Motor neuron (in vitro differentiated cells): Measurements from ENCODE around the gene PIK3C2A. TPM values are rescaled to one million over a fixed set of nuclear protein-coding genes. Genes with fewer than 3 reads are reported as not detected.

Experiments
- ATAC-seq, 8 experiments: fragments of 200-7000 bp; cut with Tn5 transposase; replicated peaks in 6 of 8; 2 replicates each; pipeline ENCODE4 v1.8.0; 2021; ENCODE audit warnings: mild to moderate bottlenecking in 8 of 8, moderate library complexity in 8 of 8
- H3K27ac ChIP-seq, 2 donors: fragments of 250-450 bp; sonication (Bioruptor Pico); 2 replicates each; pipeline ENCODE4 v1.9.0; 2021; ENCODE audit warnings: antibody characterized with exemption in 2 of 2, mild to moderate bottlenecking in 2 of 2, moderate library complexity in 1 of 2
- H3K4me1 ChIP-seq, 2 donors: fragments of 250-450 bp; sonication (Bioruptor Pico); replicated peaks in 1 of 2; 2 replicates each; pipeline ENCODE4 v1.6.1; 2021; ENCODE audit warnings: antibody characterized with exemption in 2 of 2, mild to moderate bottlenecking in 2 of 2, moderate library complexity in 1 of 2
- H3K4me3 ChIP-seq, 5 donors: fragments of 250-450 bp; sonication (Bioruptor Pico); 2 replicates each; pipeline ENCODE4 v1.9.0; 2021; ENCODE audit warnings: antibody characterized with exemption in 5 of 5, mild to moderate bottlenecking in 5 of 5, moderate library complexity in 4 of 5
- WGBS, 10 experiments: fragments of 450-650 bp; shearing (Covaris generic); methylation state at CpG; one replicate each; pipeline ENCODE4 v1.0.0; 2022; 5-methylcytosine and 5-hydroxymethylcytosine counted together
- in situ Hi-C, 9 experiments: fragments of 400-800 bp; cut with MboI; loops; one replicate each; pipeline ENCODE4 v1.15.0; 2021; ENCODE audit warnings: low sequenced_read_pairs in 9 of 9, low pct_unique_long_range_greater_than_20kb in 2 of 9; ENCODE audit not compliant: unreplicated experiment in 9 of 9
- total RNA-seq, 8 experiments: library from RNA; unstranded; fragments of 300-600 nt; gene quantifications; 2 replicates each; pipeline versions ENCODE4 v1.2.3 to v1.2.4, GENCODE V29; 2022

PIK3C2A gene
- total RNA-seq, 8 experiments from 2014 or later, result 25.0 to 68.5 (median 35.1) TPM

GRCh38 chr11:17188675-17189074, 19.1 kb downstream of the PIK3C2A start:
- Histone ChIP-seq H3K4me3 (no peak overlapping the region), H3K27ac (no peak overlapping the region), H3K4me1 (no peaks in the 10 kb centered on the region)
- ATAC-seq, result no peak
- 57 to 100% (median 60%) methylated on average over 1 to 2 of the region's 2 CpGs; no CpG with 5 or more reads in 5 of the 10 experiments for WGBS, 10 experiments
- in situ Hi-C loops, result no loop called here

GRCh38 chr11:17186932-17187692, 20.7 kb downstream of the PIK3C2A start:
- in situ Hi-C loops, result no loop called here
- H3K4me1 ChIP-seq, result no peaks in the 10 kb centered on the region
- H3K4me3 ChIP-seq, result no peak overlapping the region
- no peak overlapping the region for H3K27ac ChIP-seq
- WGBS, 10 experiments, result 80 to 100% (median 97%) methylated on average over 1 to 3 of the region's 3 CpGs
- no peak for ATAC-seq

- H3K4me1 ChIP-seq, result no peaks in the 10 kb centered on the region
- H3K4me3 ChIP-seq, result no peak overlapping the region
- in situ Hi-C loops, result no loop called here
- no peak for ATAC-seq
- 95 to 100% (median 100%) methylated on average over 1 to 2 of the region's 2 CpGs; no CpG with 5 or more reads in 4 of the 10 experiments for WGBS, 10 experiments
- H3K27ac ChIP-seq, result no peak overlapping the region
These were observed 21.8 kb downstream of the PIK3C2A start for GRCh38 chr11:17185938-17186337.

- WGBS, 10 experiments, result 50 to 100% (median 100%) methylated on average over 1 to 2 of the region's 2 CpGs; no CpG with 5 or more reads in 2 of the 10 experiments
- ATAC-seq, result no peak
- Histone ChIP-seq H3K4me1 (no peaks in the 10 kb centered on the region), H3K27ac (no peak overlapping the region), H3K4me3 (no peak overlapping the region)
- in situ Hi-C loops, result no loop called here
These were observed 22.8 kb downstream of the PIK3C2A start for GRCh38 chr11:17184882-17185587.

- WGBS, 10 experiments, result 50 to 100% (median 79%) methylated on average over 1 of the region's 1 CpG; no CpG with 5 or more reads in 4 of the 10 experiments
- no peak for ATAC-seq
- in situ Hi-C loops, result no loop called here
These were observed 23.9 kb downstream of the PIK3C2A start for GRCh38 chr11:17183836-17184235.

GRCh38 chr11:17179970-17180369, 27.8 kb downstream of the PIK3C2A start:
- Histone ChIP-seq H3K4me1 (no peaks in the 10 kb centered on the region), H3K27ac (no peak overlapping the region), H3K4me3 (no peak overlapping the region)
- ATAC-seq, result peak in 3 of 8 experiments; percentile 74 to 97 (median 77)
- in situ Hi-C loops, result no loop called here
- WGBS, 10 experiments, result 10 to 100% (median 88%) methylated on average over 1 to 3 of the region's 3 CpGs; no CpG with 5 or more reads in 1 of the 10 experiments

More at GRCh38 chr11:17183836-17184235, 23.9 kb downstream of the PIK3C2A start:
- Histone ChIP-seq H3K4me3 (no peak overlapping the region), H3K27ac (no peak overlapping the region), H3K4me1 (no peaks in the 10 kb centered on the region)

- no peak for ATAC-seq
- WGBS, 10 experiments, result 19 to 100% (median 82%) methylated on average over 1 to 2 of the region's 2 CpGs
- H3K27ac ChIP-seq, result no peak overlapping the region
These were observed 34.5 kb downstream of the PIK3C2A start for GRCh38 chr11:17173332-17173731.

GRCh38 chr11:17171916-17172315, 35.9 kb downstream of the PIK3C2A start:
- H3K4me1 ChIP-seq, result no peaks in the 10 kb centered on the region
- H3K4me3 ChIP-seq, result no peak overlapping the region
- in situ Hi-C loops, result no loop called here
- H3K27ac ChIP-seq, result no peak overlapping the region
- WGBS, 10 experiments, result 86 to 100% (median 100%) methylated on average over 1 of the region's 1 CpG; no CpG with 5 or more reads in 5 of the 10 experiments
- no peak for ATAC-seq

More at GRCh38 chr11:17173332-17173731, 34.5 kb downstream of the PIK3C2A start:
- H3K4me1 ChIP-seq, result no peaks in the 10 kb centered on the region
- in situ Hi-C loops, result no loop called here
- no peak overlapping the region for H3K4me3 ChIP-seq

- WGBS, 10 experiments, result 22 to 100% (median 100%) methylated on average over 2 of the region's 2 CpGs; no CpG with 5 or more reads in 1 of the 10 experiments
- H3K4me3 ChIP-seq, result no peak overlapping the region
- no peak overlapping the region for H3K27ac ChIP-seq
- in situ Hi-C loops, result no loop called here
- H3K4me1 ChIP-seq, result no peaks in the 10 kb centered on the region
- ATAC-seq, result peak in 2 of 8 experiments; percentile 43 to 61
These were observed 36.4 kb downstream of the PIK3C2A start for GRCh38 chr11:17171343-17171742.

- in situ Hi-C loops, result no loop called here
- WGBS, 10 experiments, result 90 to 100% (median 100%) methylated on average over 1 of the region's 1 CpG; no CpG with 5 or more reads in 5 of the 10 experiments
- Histone ChIP-seq H3K4me1 (no peaks in the 10 kb centered on the region), H3K27ac (no peak overlapping the region), H3K4me3 (no peak overlapping the region)
- no peak for ATAC-seq
These were observed 37.9 kb downstream of the PIK3C2A start for GRCh38 chr11:17169876-17170275.

- Histone ChIP-seq H3K4me1 (no peaks in the 10 kb centered on the region), H3K27ac (no peak overlapping the region), H3K4me3 (no peak overlapping the region)
- ATAC-seq, result no peak
- in situ Hi-C loops, result no loop called here
- 60 to 100% (median 94%) methylated on average over 1 to 10 of the region's 11 CpGs for WGBS, 10 experiments
These were observed 42.4 kb downstream of the PIK3C2A start for GRCh38 chr11:17165247-17165890.

GRCh38 chr11:17164361-17165246, 43.2 kb downstream of the PIK3C2A start:
- H3K4me3 ChIP-seq, result no peak overlapping the region
- no peaks in the 10 kb centered on the region for H3K4me1 ChIP-seq
- in situ Hi-C loops, result no loop called here
- ATAC-seq, result peak in 2 of 8 experiments; percentile 49 to 94
- 0 to 100% (median 33%) methylated on average over 1 of the region's 1 CpG; no CpG with 5 or more reads in 5 of the 10 experiments for WGBS, 10 experiments
- H3K27ac ChIP-seq, result no peak overlapping the region
